Measurements from ENCODE around the gene EHD1.

EHD1 gene

GRCh38 chr11:64884019-64884418 lies 5.6 kb upstream of the EHD1 start:
- ChIA-PET CTCF (interaction anchor here (12.5 to 31.5 kb wide), 2 partner anchors 7 to 29 kb away, joined by 152 to 1137 read pairs; partner anchors contain the start of gene CDC42BPG), POLR2A (no interaction called here)
- DNase-seq (ENCODE audit: extremely low spot score): no peak
- TF ChIP-seq, protein P1, sequence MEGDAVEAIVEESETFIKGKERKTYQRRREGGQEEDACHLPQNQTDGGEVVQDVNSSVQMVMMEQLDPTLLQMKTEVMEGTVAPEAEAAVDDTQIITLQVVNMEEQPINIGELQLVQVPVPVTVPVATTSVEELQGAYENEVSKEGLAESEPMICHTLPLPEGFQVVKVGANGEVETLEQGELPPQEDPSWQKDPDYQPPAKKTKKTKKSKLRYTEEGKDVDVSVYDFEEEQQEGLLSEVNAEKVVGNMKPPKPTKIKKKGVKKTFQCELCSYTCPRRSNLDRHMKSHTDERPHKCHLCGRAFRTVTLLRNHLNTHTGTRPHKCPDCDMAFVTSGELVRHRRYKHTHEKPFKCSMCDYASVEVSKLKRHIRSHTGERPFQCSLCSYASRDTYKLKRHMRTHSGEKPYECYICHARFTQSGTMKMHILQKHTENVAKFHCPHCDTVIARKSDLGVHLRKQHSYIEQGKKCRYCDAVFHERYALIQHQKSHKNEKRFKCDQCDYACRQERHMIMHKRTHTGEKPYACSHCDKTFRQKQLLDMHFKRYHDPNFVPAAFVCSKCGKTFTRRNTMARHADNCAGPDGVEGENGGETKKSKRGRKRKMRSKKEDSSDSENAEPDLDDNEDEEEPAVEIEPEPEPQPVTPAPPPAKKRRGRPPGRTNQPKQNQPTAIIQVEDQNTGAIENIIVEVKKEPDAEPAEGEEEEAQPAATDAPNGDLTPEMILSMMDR (IDR thresholded peaks at IDR 0.05; ENCODE audit: control extremely low read depth, extremely low read depth, low read depth, missing control alignments): no peak

DNA sequence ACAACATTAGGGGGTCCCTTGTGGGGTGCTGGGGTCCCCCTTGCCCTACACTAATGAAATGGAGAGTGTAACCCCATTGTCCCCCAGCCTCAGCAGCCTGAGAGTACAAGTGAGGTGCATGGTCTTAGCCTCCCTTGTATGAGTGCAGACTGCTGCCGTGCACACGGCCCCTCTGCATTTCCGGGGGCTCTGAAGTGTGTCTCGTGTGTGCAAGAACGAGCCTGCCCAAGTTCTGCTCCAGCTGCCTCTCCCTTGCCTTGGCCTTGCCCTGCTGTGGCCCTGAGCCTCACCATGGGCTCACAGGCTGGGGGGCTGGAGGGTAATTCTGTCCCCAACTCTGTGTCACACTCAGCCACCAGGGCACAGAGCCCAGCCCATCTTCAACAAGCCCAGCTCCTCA lies 5.2 kb upstream of the EHD1 start:
- POLR2A ChIA-PET: no interaction called here
- TF ChIP-seq, protein P1 (IDR thresholded peaks at IDR 0.05; ENCODE audit: control extremely low read depth, extremely low read depth, low read depth, missing control alignments): no peak
- DNase-seq (ENCODE audit: extremely low spot score): no peak
- CTCF ChIA-PET: interaction anchor here (12.5 to 31.5 kb wide), 2 partner anchors 7 to 29 kb away, joined by 152 to 1137 read pairs; partner anchors contain the start of gene CDC42BPG

DNA sequence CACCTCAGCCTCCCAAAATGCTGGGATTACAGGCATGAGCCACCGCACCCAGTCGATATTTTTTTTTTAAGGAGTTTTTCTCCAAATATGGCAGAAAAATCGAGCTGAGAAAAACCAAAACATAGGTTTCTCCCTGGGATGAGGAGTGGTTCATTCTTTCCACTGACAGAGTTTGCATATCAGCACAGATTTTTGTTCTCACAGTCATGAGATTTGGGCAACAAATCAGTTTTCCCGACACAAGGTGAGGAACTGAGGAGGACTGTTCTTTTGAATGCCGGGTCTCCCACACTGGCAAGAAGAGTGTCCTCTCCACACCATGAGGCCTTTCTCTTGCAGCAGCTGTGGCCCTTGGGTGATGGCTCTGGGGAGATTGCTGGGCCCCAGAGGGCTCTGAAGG lies 3.8 kb upstream of the EHD1 start:
- TF ChIP-seq, protein P1 (IDR thresholded peaks at IDR 0.05; ENCODE audit: control extremely low read depth, extremely low read depth, low read depth, missing control alignments): no peak
- ChIA-PET POLR2A (interaction anchor here (0.6 kb wide), 1 partner anchor 9 kb away, joined by 3 read pairs; no protein-coding TSS in a partner anchor), CTCF (interaction anchor here (12.5 to 31.5 kb wide), 2 partner anchors 8 to 28 kb away, joined by 152 to 1137 read pairs; partner anchors contain the start of gene CDC42BPG)
- no peak for DNase-seq (ENCODE audit: extremely low spot score)

- ChIA-PET CTCF (interaction anchor here (12.5 to 31.5 kb wide), 2 partner anchors 9 to 27 kb away, joined by 152 to 1137 read pairs; partner anchors contain the start of gene CDC42BPG), POLR2A (no interaction called here)
- TF ChIP-seq, protein P1 (IDR thresholded peaks at IDR 0.05; ENCODE audit: control extremely low read depth, extremely low read depth, low read depth, missing control alignments): no peak
- no peak for DNase-seq (ENCODE audit: extremely low spot score)
These were observed 3.1 kb upstream of the EHD1 start for GRCh38 chr11:64881476-64881875.

DNA sequence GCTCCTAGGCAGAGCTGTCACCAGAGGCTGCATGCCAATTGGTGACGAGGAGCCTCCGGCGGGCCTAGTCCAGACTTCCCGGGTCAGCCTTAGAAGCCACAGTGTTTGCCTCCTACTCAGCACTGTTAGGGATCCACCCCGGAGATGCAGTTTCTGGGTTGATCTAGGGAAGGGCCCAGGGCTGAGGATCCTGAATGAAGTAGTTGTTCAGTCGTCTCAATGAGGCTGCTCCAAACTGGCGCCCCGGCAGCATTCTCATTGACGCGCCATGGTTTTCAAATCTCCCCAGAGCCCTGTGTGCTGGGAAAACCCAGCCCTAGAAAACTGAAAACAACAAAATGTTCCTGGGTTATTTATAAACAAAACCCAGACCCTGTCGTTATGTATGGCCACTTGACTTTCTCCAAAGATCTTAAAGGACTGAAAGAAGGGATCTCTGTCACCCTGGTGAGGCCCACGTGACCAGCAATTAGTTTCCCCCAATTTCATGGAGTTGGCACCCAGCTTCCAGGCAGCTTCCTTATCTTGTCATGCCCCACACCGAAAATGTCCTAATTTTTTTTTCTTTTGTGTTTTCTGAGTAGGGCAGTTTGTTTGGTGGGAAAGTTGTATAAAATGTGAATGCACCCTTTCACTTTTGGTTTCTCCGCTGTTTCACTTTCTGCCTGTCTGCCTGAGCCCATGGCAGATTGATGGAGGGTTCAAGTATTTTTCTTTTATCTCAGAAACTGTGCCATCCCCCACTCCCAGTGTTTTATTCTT lies 2.0 kb upstream of the EHD1 start:
- TF ChIP-seq, protein P1 (IDR thresholded peaks at IDR 0.05; ENCODE audit: control extremely low read depth, extremely low read depth, low read depth, missing control alignments): no peak
- no peak for DNase-seq (ENCODE audit: extremely low spot score)
- ChIA-PET CTCF (interaction anchor here (12.5 to 31.5 kb wide), 2 partner anchors 10 to 26 kb away, joined by 152 to 1137 read pairs; partner anchors contain the start of gene CDC42BPG), POLR2A (interaction anchor here (6.1 kb wide), 1 partner anchor 16 kb away, joined by 225 read pairs; no protein-coding TSS in a partner anchor)

- ChIA-PET POLR2A (interaction anchor here (0.7 to 7.8 kb wide), 3 partner anchors 15 to 42 kb away, joined by 4 to 225 read pairs (median 129); partner anchors contain the start of gene CDC42BPG), CTCF (interaction anchor here (12.5 to 31.5 kb wide), 2 partner anchors 11 to 25 kb away, joined by 152 to 1137 read pairs; partner anchors contain the start of gene CDC42BPG)
- no peak for DNase-seq (ENCODE audit: extremely low spot score)
- TF ChIP-seq, protein P1 (IDR thresholded peaks at IDR 0.05; ENCODE audit: control extremely low read depth, extremely low read depth, low read depth, missing control alignments): no peak
These were observed 951 bp upstream of the EHD1 start for GRCh38 chr11:64879244-64879900.

All from GM10248 (cell line).